Activated B cell treated with CpG ODN at 0.5 μM for 24 hours (primary cell): ENCODE measurements around the gene BPIFB1. TPM values are rescaled to one million over a fixed set of nuclear protein-coding genes. Genes with fewer than 3 reads are reported as not detected.

Experiments
- ATAC-seq: fragments of 200-7000 bp; cut with Tn5 transposase; one replicate; pipeline ENCODE4 v1.10.0; 2021; ENCODE audit warnings: low read depth, mild to moderate bottlenecking, moderate library complexity
- CTCF ChIA-PET: fragments of 350-600 bp; sonication (Branson Sonifier 250); formaldehyde crosslinking; loops from one replicate; lab custom pipeline; 2021; ENCODE audit warnings: antibody characterized with exemption; lab: Charles Lee
- POLR2A ChIA-PET: fragments of 350-600 bp; sonication (Branson Sonifier 250); formaldehyde crosslinking; loops from one replicate; lab custom pipeline; 2021; ENCODE audit warnings: antibody characterized with exemption; lab: Charles Lee
- DNase-seq: peaks from one replicate; pipeline ENCODE4 v3.0.0; 2022
- H3K27ac Mint-ChIP-seq: one replicate; pipeline ENCODE4 v1.8.0; 2020; ENCODE audit warnings: mixed read lengths
- H3K27me3 Mint-ChIP-seq: one replicate; pipeline ENCODE4 v1.8.0; 2021; ENCODE audit warnings: mixed read lengths
- H3K36me3 Mint-ChIP-seq: one replicate; pipeline ENCODE4 v1.8.0; 2021; ENCODE audit warnings: low read depth, mixed read lengths
- H3K4me1 Mint-ChIP-seq: one replicate; pipeline ENCODE4 v1.8.0; 2021; ENCODE audit warnings: mixed read lengths
- H3K4me3 Mint-ChIP-seq: one replicate; pipeline ENCODE4 v1.8.0; 2020; ENCODE audit warnings: mild to moderate bottlenecking, mixed read lengths
- H3K9me3 Mint-ChIP-seq: one replicate; pipeline ENCODE4 v1.8.0; 2020; ENCODE audit warnings: mixed read lengths
- intact Hi-C: fragments of 100-400 bp; cut with micrococcal nuclease; formaldehyde crosslinking; loops from one replicate; pipeline ENCODE4 v1.15.1; 2024
- total RNA-seq: library from RNA; stranded (reverse); gene quantifications from 2 replicates; pipeline ENCODE4 v1.2.3, GENCODE V29; 2022
- TF ChIP-seq, protein P1 (sequence below): fragments of 200-600 bp; IDR thresholded peaks from one replicate; pipeline ENCODE4 v1.8.0; 2022; ENCODE audit warnings: antibody characterized with exemption, mild to moderate bottlenecking

BPIFB1 gene
- total RNA-seq, 1 donor from 2014 or later, result not detected

DNA sequence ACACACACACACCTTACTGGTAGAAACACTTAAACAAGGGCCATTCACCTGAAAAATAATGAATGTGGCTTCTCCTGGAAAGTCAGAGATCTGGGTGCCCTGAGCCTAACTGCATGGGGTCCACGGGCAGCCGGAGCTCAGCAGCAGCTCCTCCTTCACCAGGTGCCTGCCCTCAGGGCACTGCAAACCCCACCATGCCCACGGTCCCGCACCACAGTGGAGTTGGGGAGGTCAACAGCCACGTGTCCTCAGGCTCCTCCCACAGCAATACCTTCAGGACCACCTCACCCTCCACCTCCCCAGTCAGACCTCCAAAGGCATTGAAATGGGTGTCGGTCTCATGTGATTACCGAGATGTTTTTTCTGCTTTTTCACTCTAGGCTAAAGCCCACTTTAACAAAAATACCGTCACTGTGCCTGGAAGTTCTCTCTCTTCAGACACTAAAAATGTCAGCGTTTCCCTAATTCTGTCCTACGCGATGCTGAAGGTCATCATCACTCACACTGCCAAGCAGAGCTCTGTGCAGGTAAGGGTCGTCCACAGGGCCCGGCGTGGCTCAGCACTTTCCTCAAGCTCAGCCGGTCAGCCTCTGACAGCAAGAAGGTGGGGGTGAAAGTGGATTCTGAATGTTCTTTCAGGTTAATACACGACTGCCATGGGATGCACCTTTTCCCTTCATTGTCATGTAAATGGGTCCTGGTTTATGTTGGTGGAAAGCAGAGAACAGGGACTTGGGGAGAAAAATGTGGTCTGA is 69.4 kb downstream of the BPIFB1 start:
- CTCF ChIA-PET, result no interaction called here
- H3K9me3 Mint-ChIP-seq, result no peaks in the 10 kb centered on the region
- H3K36me3 Mint-ChIP-seq, result peaks cover 64% of the 10 kb centered on the region
- H3K27me3 Mint-ChIP-seq, result no peaks in the 10 kb centered on the region
- no peak for DNase-seq
- POLR2A ChIA-PET, result no interaction called here
- TF ChIP-seq, protein P1, sequence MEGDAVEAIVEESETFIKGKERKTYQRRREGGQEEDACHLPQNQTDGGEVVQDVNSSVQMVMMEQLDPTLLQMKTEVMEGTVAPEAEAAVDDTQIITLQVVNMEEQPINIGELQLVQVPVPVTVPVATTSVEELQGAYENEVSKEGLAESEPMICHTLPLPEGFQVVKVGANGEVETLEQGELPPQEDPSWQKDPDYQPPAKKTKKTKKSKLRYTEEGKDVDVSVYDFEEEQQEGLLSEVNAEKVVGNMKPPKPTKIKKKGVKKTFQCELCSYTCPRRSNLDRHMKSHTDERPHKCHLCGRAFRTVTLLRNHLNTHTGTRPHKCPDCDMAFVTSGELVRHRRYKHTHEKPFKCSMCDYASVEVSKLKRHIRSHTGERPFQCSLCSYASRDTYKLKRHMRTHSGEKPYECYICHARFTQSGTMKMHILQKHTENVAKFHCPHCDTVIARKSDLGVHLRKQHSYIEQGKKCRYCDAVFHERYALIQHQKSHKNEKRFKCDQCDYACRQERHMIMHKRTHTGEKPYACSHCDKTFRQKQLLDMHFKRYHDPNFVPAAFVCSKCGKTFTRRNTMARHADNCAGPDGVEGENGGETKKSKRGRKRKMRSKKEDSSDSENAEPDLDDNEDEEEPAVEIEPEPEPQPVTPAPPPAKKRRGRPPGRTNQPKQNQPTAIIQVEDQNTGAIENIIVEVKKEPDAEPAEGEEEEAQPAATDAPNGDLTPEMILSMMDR, result no peak
- no peak for ATAC-seq
- H3K27ac Mint-ChIP-seq, result no peak overlapping the region
- no peak overlapping the region for H3K4me3 Mint-ChIP-seq
- intact Hi-C loops, result no loop called here
- H3K4me1 Mint-ChIP-seq, result no peaks in the 10 kb centered on the region

DNA sequence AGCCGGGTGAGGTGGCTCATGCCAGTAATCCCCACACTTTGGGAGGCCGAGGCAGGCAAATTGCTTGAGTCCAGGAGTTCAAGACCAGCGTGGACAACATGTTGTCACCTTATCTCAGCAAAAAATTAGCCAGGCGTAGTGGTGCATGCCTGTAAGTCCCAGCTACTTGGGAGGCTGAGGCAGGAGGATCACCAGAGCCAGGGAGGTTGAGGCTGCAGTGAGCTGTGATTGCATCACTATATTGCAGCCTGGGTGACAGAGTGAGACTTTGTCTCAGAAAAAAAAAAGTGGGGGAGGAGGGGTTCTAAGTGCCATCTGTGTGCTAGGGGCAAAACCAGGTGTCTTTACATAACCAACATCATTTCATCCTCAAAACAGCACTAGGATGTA is 70.0 kb downstream of the BPIFB1 start:
- CTCF ChIA-PET, result no interaction called here
- ATAC-seq, result no peak
- H3K27me3 Mint-ChIP-seq, result no peaks in the 10 kb centered on the region
- peaks cover 64% of the 10 kb centered on the region for H3K36me3 Mint-ChIP-seq
- no peaks in the 10 kb centered on the region for H3K9me3 Mint-ChIP-seq
- TF ChIP-seq, protein P1, result no peak
- intact Hi-C loops, result no loop called here
- DNase-seq, result no peak
- H3K4me1 Mint-ChIP-seq, result no peaks in the 10 kb centered on the region
- no peak overlapping the region for H3K27ac Mint-ChIP-seq
- POLR2A ChIA-PET, result no interaction called here
- no peak overlapping the region for H3K4me3 Mint-ChIP-seq

Other genes starting within 250 kb of the BPIFB1 start
- not detected in 2 replicates for gene BPIFB3, start 229.3 kb upstream of the BPIFB1 start, total RNA-seq
- not detected in 2 replicates for gene BPIFB4, start 203.6 kb upstream of the BPIFB1 start, total RNA-seq
- not detected in 2 replicates for gene BPIFA2, start 115.1 kb upstream of the BPIFB1 start, total RNA-seq
- gene BPIFA3, start 65.9 kb upstream of the BPIFB1 start, total RNA-seq, result not detected in 2 replicates
- not detected in 2 replicates for gene BPIFA1, start 47.2 kb upstream of the BPIFB1 start, total RNA-seq
- gene CDK5RAP1, start 118.3 kb downstream of the BPIFB1 start, total RNA-seq, result 44.2 and 50.5 TPM in 2 replicates
- gene SNTA1, start 160.5 kb downstream of the BPIFB1 start, total RNA-seq, result 1.7 and 2.0 TPM in 2 replicates
- gene CBFA2T2, start 206.9 kb downstream of the BPIFB1 start, total RNA-seq, result 13.9 and 15.8 TPM in 2 replicates